H1 (cell line): ENCODE results near the gene NRXN3.

ENCODE experiments used
- EP300 ChIP-seq, 2 experiments: IDR thresholded peaks; 1 replicate in 1 of 2; 2 replicates in 1 of 2; pipeline ENCODE4 v1.6.1; 2011 to 2012; ENCODE audit warnings: low read depth in 2 of 2, low read length in 2 of 2, mild to moderate bottlenecking in 2 of 2, borderline replicate concordance in 1 of 2, inconsistent platforms in 1 of 2, moderate library complexity in 1 of 2
- EZH2 ChIP-seq: fragments of 200-600 bp; sonication (generic); IDR thresholded peaks from 2 replicates; pipeline ENCODE4 v1.7.1; 2012; ENCODE audit warnings: low read depth, mild to moderate bottlenecking, moderate library complexity, low read length, inconsistent platforms; ENCODE audit not compliant: severe bottlenecking
- FOSL1 ChIP-seq: IDR thresholded peaks from 2 replicates; pipeline ENCODE4 v1.6.1; 2011; ENCODE audit warnings: mild to moderate bottlenecking, low read depth, low read length, moderate library complexity; ENCODE audit not compliant: insufficient read depth
- JUN ChIP-seq: IDR thresholded peaks from 2 replicates; pipeline ENCODE4 v1.6.1; 2011; ENCODE audit warnings: low read depth, mild to moderate bottlenecking, improper control_type of control experiment, low read length
- KDM1A ChIP-seq: fragments of 200-600, 300-600 bp; sonication (generic); IDR thresholded peaks from 2 replicates; pipeline ENCODE4 v1.7.1; 2016; ENCODE audit warnings: mild to moderate bottlenecking, low read length, borderline replicate concordance
- KDM5A ChIP-seq: fragments of 200-600 bp; IDR thresholded peaks from 2 replicates; pipeline ENCODE4 v1.7.1; 2012; ENCODE audit warnings: mild to moderate bottlenecking, low read length, inconsistent platforms, mixed read lengths
- MAX ChIP-seq: IDR thresholded peaks from 2 replicates; pipeline ENCODE4 v1.6.1; 2012; ENCODE audit warnings: inconsistent platforms
- PHF8 ChIP-seq: fragments of 200-600 bp; sonication (generic); conservative IDR thresholded peaks from 2 replicates; pipeline ENCODE4 v1.7.1; 2012; ENCODE audit warnings: low read depth, mild to moderate bottlenecking, inconsistent platforms, low read length, moderate library complexity
- POLR2A ChIP-seq, 2 experiments: IDR thresholded peaks; 1 replicate in 1 of 2; 2 replicates in 1 of 2; pipeline ENCODE4 v1.6.1; 2011; ENCODE audit warnings: low read depth in 2 of 2, low read length in 2 of 2, mild to moderate bottlenecking in 2 of 2; ENCODE audit errors: control extremely low read depth in 1 of 2
- POLR2AphosphoS5 ChIP-seq: IDR thresholded peaks from 2 replicates; pipeline ENCODE4 v1.6.1; 2011; ENCODE audit warnings: low read depth, low read length
- SP1 ChIP-seq: IDR thresholded peaks from 2 replicates; pipeline ENCODE4 v1.6.1; 2011; ENCODE audit warnings: low read depth, low read length
- TCF12 ChIP-seq: IDR thresholded peaks from 2 replicates; pipeline ENCODE4 v1.6.1; 2011; ENCODE audit warnings: low read depth, mild to moderate bottlenecking, low read length
- TF ChIP-seq, protein P1 (sequence below), 3 experiments: IDR thresholded peaks; 1 replicate in 2 of 3; 2 replicates in 1 of 3; pipeline versions ENCODE4 v1.5.1 to v1.6.1; 2011; ENCODE audit warnings: low read length in 3 of 3, mild to moderate bottlenecking in 3 of 3, inconsistent platforms in 2 of 3, low read depth in 1 of 3, moderate library complexity in 1 of 3; ENCODE audit not compliant: insufficient read depth in 1 of 3; ENCODE audit errors: control extremely low read depth in 1 of 3
- TF ChIP-seq, protein P2 (sequence below): IDR thresholded peaks from 2 replicates; pipeline ENCODE4 v1.6.1; 2011; ENCODE audit warnings: low read length, improper control_type of control experiment

DNA sequence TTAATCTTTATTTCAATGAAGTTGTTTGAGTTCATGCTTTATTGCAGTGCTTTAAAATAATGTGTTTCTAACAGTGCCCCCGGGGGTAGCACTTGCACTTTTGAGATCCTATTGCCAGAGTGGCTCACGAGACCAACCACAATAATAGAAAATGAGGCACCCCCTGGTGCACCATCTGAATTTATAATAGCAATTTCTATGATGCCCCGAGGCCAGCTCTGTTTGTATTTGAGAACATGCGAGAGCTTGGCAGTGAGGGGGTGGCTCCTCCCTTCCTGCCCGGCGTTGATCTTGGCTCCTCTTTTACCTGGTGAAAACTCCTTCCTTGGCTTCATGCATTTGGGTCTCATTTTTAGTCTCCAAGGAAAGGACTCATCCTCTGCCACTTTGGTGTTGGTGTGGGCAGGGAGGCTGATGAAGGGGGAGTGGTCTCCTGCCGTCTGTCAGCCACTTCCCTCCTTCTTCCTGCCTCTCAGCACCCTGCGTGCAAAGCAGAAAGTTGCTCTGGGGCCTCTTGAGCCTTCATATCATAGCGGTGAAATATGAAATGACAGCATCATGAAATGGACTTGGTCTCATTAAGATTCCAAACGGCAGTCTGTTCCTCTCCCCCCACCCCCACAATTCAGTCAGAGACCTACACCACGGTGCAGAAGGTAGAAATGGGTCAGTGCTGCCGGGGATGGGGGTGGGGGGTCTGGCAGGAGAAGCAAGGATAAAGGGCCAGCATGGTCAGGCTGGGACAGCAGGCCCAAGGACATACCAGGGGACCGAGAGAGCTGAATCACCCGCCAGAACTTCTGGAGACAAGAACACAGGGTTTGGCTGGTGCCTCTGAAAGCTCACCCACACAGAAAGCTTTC is 17.7 kb upstream of the NRXN3 start:
- TF ChIP-seq, protein P1, sequence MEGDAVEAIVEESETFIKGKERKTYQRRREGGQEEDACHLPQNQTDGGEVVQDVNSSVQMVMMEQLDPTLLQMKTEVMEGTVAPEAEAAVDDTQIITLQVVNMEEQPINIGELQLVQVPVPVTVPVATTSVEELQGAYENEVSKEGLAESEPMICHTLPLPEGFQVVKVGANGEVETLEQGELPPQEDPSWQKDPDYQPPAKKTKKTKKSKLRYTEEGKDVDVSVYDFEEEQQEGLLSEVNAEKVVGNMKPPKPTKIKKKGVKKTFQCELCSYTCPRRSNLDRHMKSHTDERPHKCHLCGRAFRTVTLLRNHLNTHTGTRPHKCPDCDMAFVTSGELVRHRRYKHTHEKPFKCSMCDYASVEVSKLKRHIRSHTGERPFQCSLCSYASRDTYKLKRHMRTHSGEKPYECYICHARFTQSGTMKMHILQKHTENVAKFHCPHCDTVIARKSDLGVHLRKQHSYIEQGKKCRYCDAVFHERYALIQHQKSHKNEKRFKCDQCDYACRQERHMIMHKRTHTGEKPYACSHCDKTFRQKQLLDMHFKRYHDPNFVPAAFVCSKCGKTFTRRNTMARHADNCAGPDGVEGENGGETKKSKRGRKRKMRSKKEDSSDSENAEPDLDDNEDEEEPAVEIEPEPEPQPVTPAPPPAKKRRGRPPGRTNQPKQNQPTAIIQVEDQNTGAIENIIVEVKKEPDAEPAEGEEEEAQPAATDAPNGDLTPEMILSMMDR (IDR thresholded peaks at IDR 0.05; ENCODE audit: control extremely low read depth in 1 of 3, insufficient read depth in 1 of 3, low read depth in 1 of 3, low read length in 3 of 3): no peak
- no peak for TF ChIP-seq POLR2A (IDR thresholded peaks at IDR 0.05; ENCODE audit: control extremely low read depth in 1 of 2, low read depth in 2 of 2, low read length in 2 of 2)
- TF ChIP-seq POLR2AphosphoS5: no peak
- TF ChIP-seq EZH2: no peak
- TF ChIP-seq SP1: no peak
- no peak for TF ChIP-seq MAX
- TF ChIP-seq TCF12: no peak
- TF ChIP-seq, protein P2, sequence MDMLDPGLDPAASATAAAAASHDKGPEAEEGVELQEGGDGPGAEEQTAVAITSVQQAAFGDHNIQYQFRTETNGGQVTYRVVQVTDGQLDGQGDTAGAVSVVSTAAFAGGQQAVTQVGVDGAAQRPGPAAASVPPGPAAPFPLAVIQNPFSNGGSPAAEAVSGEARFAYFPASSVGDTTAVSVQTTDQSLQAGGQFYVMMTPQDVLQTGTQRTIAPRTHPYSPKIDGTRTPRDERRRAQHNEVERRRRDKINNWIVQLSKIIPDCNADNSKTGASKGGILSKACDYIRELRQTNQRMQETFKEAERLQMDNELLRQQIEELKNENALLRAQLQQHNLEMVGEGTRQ: no peak
- TF ChIP-seq JUN: no peak
- TF ChIP-seq KDM1A: no peak
- TF ChIP-seq EP300 (IDR thresholded peaks at IDR 0.05; ENCODE audit: borderline replicate concordance in 1 of 2, low read depth in 2 of 2, low read length in 2 of 2): no peak
- TF ChIP-seq PHF8: no peak
- no peak for TF ChIP-seq KDM5A
- no peak for TF ChIP-seq FOSL1
